CD14-positive monocyte (primary cell): ENCODE results near the gene GAS7. TPM values are rescaled to one million over a fixed set of nuclear protein-coding genes. Genes with fewer than 3 reads are reported as not detected.

Source experiments
- DNase-seq, 3 donors: peaks; one replicate each; pipeline ENCODE4 v3.0.0-alpha.2; 2011 to 2022
- H2AFZ ChIP-seq: 2 replicates; pipeline ENCODE4 v1.6.0; 2012; ENCODE audit warnings: mild to moderate bottlenecking, low read depth, low read length, inconsistent platforms; ENCODE audit not compliant: insufficient read depth, poor library complexity, severe bottlenecking
- H3K27ac ChIP-seq, 2 donors: 1 replicate in 1 of 2; 2 replicates in 1 of 2; pipeline ENCODE4 v1.5.1; 2012 to 2013; ENCODE audit warnings: low read length in 2 of 2, control low read depth in 1 of 2, inconsistent platforms in 1 of 2, low read depth in 1 of 2, mild to moderate bottlenecking in 1 of 2
- H3K27me3 ChIP-seq, 2 donors: one replicate each; pipeline versions ENCODE4 v1.6.0 to v1.6.1; 2011 to 2013; ENCODE audit warnings: low read length in 2 of 2; ENCODE audit not compliant: control insufficient read depth in 2 of 2, insufficient read depth in 2 of 2
- H3K36me3 ChIP-seq, 2 donors: replicated peaks in 1 of 2; 1 replicate in 1 of 2; 2 replicates in 1 of 2; pipeline versions ENCODE4 v1.5.1 to v1.6.1; 2012 to 2013; ENCODE audit warnings: low read length in 2 of 2, control low read depth in 1 of 2, inconsistent platforms in 1 of 2, mild to moderate bottlenecking in 1 of 2; ENCODE audit not compliant: insufficient read depth in 2 of 2, control insufficient read depth in 1 of 2
- H3K4me1 ChIP-seq, 2 donors: 1 replicate in 1 of 2; 2 replicates in 1 of 2; pipeline versions ENCODE4 v1.5.1 to v1.6.1; 2012 to 2013; ENCODE audit warnings: low read length in 2 of 2, control low read depth in 1 of 2, inconsistent platforms in 1 of 2, mild to moderate bottlenecking in 1 of 2, moderate library complexity in 1 of 2; ENCODE audit not compliant: insufficient read depth in 2 of 2, control insufficient read depth in 1 of 2
- H3K4me2 ChIP-seq: replicated peaks from 2 replicates; pipeline ENCODE3; 2012; ENCODE audit warnings: low read length, moderate library complexity, mild to moderate bottlenecking; ENCODE audit not compliant: poor library complexity, severe bottlenecking; ENCODE audit errors: extremely low read depth
- H3K4me3 ChIP-seq, 3 experiments: fragments of 200-600 bp in 1 of 3; sonication (generic) in 1 of 3; replicated peaks in 1 of 3; 1 replicate in 2 of 3; 2 replicates in 1 of 3; pipeline ENCODE4 v1.5.1; 2011 to 2013; ENCODE audit warnings: low read length in 3 of 3, mild to moderate bottlenecking in 3 of 3, control low read depth in 2 of 3, low read depth in 2 of 3, inconsistent platforms in 1 of 3, moderate library complexity in 1 of 3
- H3K79me2 ChIP-seq: 2 replicates; pipeline ENCODE4 v1.6.0; 2012; ENCODE audit warnings: mild to moderate bottlenecking, control low read depth, inconsistent platforms, low read length, moderate library complexity; ENCODE audit not compliant: insufficient read depth
- H3K9ac ChIP-seq: 2 replicates; pipeline ENCODE4 v1.6.0; 2017; ENCODE audit warnings: low read length, mild to moderate bottlenecking; ENCODE audit not compliant: insufficient read depth, poor library complexity, severe bottlenecking
- H3K9me3 ChIP-seq, 2 donors: replicated peaks in 1 of 2; 1 replicate in 1 of 2; 2 replicates in 1 of 2; pipeline versions ENCODE4 v1.5.1 to v1.6.1; 2012 to 2013; ENCODE audit warnings: low read length in 2 of 2, control low read depth in 1 of 2; ENCODE audit not compliant: control insufficient read depth in 1 of 2, insufficient read depth in 1 of 2
- H4K20me1 ChIP-seq: 2 replicates; pipeline ENCODE4 v1.6.0; 2012; ENCODE audit warnings: mild to moderate bottlenecking, low read length, control low read depth, moderate library complexity; ENCODE audit not compliant: insufficient read depth
- H3K27ac Mint-ChIP-seq, 7 donors: one replicate each; pipeline ENCODE4 v1.8.0; 2020; ENCODE audit warnings: mild to moderate bottlenecking in 7 of 7, mixed read lengths in 7 of 7, moderate library complexity in 6 of 7, inconsistent platforms in 2 of 7
- H3K27me3 Mint-ChIP-seq, 3 donors: one replicate each; pipeline ENCODE4 v1.8.0; 2021 to 2022; ENCODE audit warnings: low read depth in 3 of 3, mild to moderate bottlenecking in 3 of 3, mixed read lengths in 3 of 3, moderate library complexity in 3 of 3, inconsistent platforms in 1 of 3
- H3K36me3 Mint-ChIP-seq, 2 donors: one replicate each; pipeline ENCODE4 v1.8.0; 2020; ENCODE audit warnings: mixed read lengths in 2 of 2, inconsistent platforms in 1 of 2, mild to moderate bottlenecking in 1 of 2
- H3K4me1 Mint-ChIP-seq: one replicate; pipeline ENCODE4 v1.8.0; 2020; ENCODE audit warnings: mild to moderate bottlenecking, mixed read lengths
- H3K4me3 Mint-ChIP-seq, 2 donors: one replicate each; pipeline ENCODE4 v1.8.0; 2020; ENCODE audit warnings: mild to moderate bottlenecking in 2 of 2, mixed read lengths in 2 of 2, moderate library complexity in 1 of 2
- H3K9me3 Mint-ChIP-seq, 7 donors: one replicate each; pipeline ENCODE4 v1.8.0; 2020 to 2022; ENCODE audit warnings: mixed read lengths in 7 of 7, mild to moderate bottlenecking in 6 of 7, moderate library complexity in 6 of 7, inconsistent platforms in 2 of 7
- WGBS: methylation state at CpG from one replicate; pipeline ENCODE4 v1.1.5; 2013; ENCODE audit warnings: missing lambda C conversion rate; ENCODE audit not compliant: insufficient coverage; 5-methylcytosine and 5-hydroxymethylcytosine counted together
- intact Hi-C, 2 donors: fragments of 100-400 bp; cut with micrococcal nuclease; formaldehyde crosslinking; loops; one replicate each; pipeline versions ENCODE4 v1.15.0 to v1.15.1; 2023
- polyA plus RNA-seq, 3 donors: library from polyadenylated mRNA; depleted of rRNA in 1 of 3; unstranded in 2 of 3; stranded (reverse) in 1 of 3; fragments of 300-500 nt in 2 of 3; fragments of >200 nt in 1 of 3; fragmentation: Illumina TruSeq in 2 of 3; gene quantifications; 1 replicate in 2 of 3; 2 replicates in 1 of 3; pipeline ENCODE4 v1.2.3, GENCODE V29; 2012 to 2021
- TF ChIP-seq, protein P1 (sequence below): fragments of 200-600 bp; IDR thresholded peaks from one replicate; pipeline ENCODE4 v1.8.0; 2022; ENCODE audit warnings: antibody characterized with exemption, mild to moderate bottlenecking

GAS7 gene
- polyA plus RNA-seq, 3 donors, result 53.1 to 91.9 (median 66.6) TPM

DNA sequence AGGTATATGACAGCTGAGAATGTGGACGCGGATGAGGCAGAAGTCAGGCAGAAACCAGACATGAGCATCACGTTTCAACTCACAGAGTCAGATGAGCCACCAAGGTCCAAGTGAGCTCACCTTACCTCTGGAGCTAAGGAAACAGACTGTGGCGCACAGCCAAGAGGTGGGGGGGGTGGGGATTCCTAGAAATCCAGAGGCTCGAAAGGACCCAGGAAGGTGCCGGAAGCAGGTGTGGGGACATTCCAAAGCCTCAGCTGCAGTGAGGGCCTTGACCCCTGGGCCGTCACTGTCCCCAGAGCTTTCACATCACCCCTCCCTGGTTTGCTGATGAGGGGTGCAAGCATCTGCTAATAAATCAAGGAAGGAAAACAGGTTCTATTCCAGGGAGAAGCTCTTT, 264.1 kb downstream of the GAS7 start:
- Histone ChIP-seq H4K20me1 (peaks cover 70% of the 10 kb centered on the region), H3K9me3 (peaks cover 7 to 9% of the 10 kb centered on the region in 2 donors), H3K79me2 (no peaks in the 10 kb centered on the region), H3K36me3 (peaks cover 92 to 99% of the 10 kb centered on the region in 2 donors), H3K9ac (no peak overlapping the region), H3K4me3 (no peak overlapping the region), H3K4me1 (no peaks in the 10 kb centered on the region), H2AFZ (no peak overlapping the region), H3K4me2 (no peak overlapping the region), H3K27me3 (no peaks in the 10 kb centered on the region), H3K27ac (no peak overlapping the region)
- H3K27me3 Mint-ChIP-seq, result no peaks in the 10 kb centered on the region
- no peak for DNase-seq
- peaks cover 4 to 14% (median 9%) of the 10 kb centered on the region in 7 donors for H3K9me3 Mint-ChIP-seq
- TF ChIP-seq, protein P1, sequence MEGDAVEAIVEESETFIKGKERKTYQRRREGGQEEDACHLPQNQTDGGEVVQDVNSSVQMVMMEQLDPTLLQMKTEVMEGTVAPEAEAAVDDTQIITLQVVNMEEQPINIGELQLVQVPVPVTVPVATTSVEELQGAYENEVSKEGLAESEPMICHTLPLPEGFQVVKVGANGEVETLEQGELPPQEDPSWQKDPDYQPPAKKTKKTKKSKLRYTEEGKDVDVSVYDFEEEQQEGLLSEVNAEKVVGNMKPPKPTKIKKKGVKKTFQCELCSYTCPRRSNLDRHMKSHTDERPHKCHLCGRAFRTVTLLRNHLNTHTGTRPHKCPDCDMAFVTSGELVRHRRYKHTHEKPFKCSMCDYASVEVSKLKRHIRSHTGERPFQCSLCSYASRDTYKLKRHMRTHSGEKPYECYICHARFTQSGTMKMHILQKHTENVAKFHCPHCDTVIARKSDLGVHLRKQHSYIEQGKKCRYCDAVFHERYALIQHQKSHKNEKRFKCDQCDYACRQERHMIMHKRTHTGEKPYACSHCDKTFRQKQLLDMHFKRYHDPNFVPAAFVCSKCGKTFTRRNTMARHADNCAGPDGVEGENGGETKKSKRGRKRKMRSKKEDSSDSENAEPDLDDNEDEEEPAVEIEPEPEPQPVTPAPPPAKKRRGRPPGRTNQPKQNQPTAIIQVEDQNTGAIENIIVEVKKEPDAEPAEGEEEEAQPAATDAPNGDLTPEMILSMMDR, result no peak
- H3K4me1 Mint-ChIP-seq, result no peaks in the 10 kb centered on the region
- H3K27ac Mint-ChIP-seq, result no peak overlapping the region
- intact Hi-C loops, result no loop called here
- peaks cover 79 to 96% of the 10 kb centered on the region in 2 donors for H3K36me3 Mint-ChIP-seq
- no peak overlapping the region for H3K4me3 Mint-ChIP-seq
- 96% methylated on average over 4 of the region's 7 CpGs for WGBS

DNA sequence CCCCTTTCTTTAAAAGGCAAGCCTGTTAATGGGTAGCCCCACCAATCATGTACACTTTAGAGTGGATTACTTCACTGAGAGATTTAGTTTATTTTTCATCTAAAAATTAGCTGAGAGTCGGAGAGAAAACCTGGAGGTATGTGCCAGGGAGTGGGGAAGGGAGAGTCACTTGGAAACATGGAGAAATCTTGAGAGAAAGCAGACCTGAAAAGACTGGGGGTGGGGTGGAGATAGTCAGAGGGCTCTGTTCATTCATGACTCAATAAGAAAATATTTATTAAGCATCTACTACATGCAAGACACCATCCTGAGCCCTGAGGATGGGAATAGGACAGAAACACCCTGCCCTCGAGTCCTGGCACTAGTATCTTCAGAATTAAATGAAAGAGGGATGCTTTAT, 265.9 kb downstream of the GAS7 start:
- Mint-ChIP-seq H3K4me1 (no peaks in the 10 kb centered on the region), H3K27me3 (no peaks in the 10 kb centered on the region), H3K4me3 (no peak overlapping the region), H3K36me3 (peaks cover 74 to 92% of the 10 kb centered on the region in 2 donors), H3K27ac (peak overlapping the region in 1 of 7 donors; percentile 24), H3K9me3 (peaks cover 0 to 2% (median 0%) of the 10 kb centered on the region in 7 donors)
- no peak overlapping the region for H3K9ac ChIP-seq
- no peaks in the 10 kb centered on the region for H3K4me1 ChIP-seq
- H3K9me3 ChIP-seq, result no peaks in the 10 kb centered on the region
- no peak overlapping the region for H3K4me2 ChIP-seq
- DNase-seq, result no peak
- H3K36me3 ChIP-seq, result peaks cover 82 to 95% of the 10 kb centered on the region in 2 donors
- no peak overlapping the region for H2AFZ ChIP-seq
- TF ChIP-seq, protein P1, result no peak
- intact Hi-C loops, result no loop called here
- H3K27me3 ChIP-seq, result no peaks in the 10 kb centered on the region
- no peak overlapping the region for H3K27ac ChIP-seq
- no peak overlapping the region for H3K4me3 ChIP-seq
- WGBS, result 100% methylated on average over 2 of the region's 2 CpGs
- no peaks in the 10 kb centered on the region for H3K79me2 ChIP-seq
- peaks cover 64% of the 10 kb centered on the region for H4K20me1 ChIP-seq
